HL-60/S4 treated with retinoic acid at 250 ng/mL for 4 days and 3 days (cell line): ENCODE data around the gene ZFYVE26.

Experiments used
- in situ Hi-C: fragments of 300-500 bp; cut with MboI; formaldehyde crosslinking; loops from 2 replicates; pipeline ENCODE4 v1.7.0; 2022; ENCODE audit warnings: low sequenced_read_pairs

ZFYVE26 gene

DNA sequence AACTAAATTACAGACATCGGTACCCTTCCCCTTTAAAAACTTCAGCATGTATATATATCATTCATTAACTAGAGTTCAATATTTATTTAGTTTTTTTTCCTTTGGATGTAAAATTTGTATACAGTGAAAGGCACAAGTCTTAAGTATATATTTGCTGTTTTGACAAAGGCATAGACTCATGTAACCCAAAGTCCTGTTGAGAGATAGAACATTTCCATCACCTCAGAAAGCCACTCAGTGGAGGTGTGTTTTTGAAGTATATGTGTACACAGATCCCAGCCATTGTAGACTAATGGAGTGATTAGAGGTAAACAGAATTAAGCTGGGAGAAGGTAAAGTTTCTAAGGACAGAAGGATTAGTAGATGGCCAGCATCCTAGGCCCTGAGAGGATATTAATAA, 99.3 kb downstream of the ZFYVE26 start:
- in situ Hi-C loops = loop anchor here (25.0 kb wide), 1 partner anchor 280 kb away; no protein-coding TSS in a partner anchor

DNA sequence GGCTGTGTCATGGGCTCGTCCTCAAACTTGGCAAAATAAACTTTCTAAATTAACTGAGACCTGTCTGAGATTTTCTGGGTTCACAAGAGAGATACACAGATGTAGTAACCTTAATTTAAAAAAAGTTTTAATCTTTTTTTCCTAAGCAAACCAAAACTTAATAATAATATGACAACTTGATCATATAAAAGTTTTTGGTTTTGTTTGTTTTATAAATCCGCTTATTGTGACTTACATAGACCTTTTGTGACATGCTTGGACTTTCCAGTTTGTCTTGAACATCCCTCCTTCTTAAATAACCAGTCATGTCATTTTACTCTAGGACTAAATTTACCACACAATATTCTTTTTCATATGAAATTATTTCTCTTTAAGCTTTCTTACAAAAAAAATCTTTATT, 106.2 kb downstream of the ZFYVE26 start:
- in situ Hi-C loops = loop anchor here (25.0 kb wide), 1 partner anchor 273 kb away; no protein-coding TSS in a partner anchor

DNA sequence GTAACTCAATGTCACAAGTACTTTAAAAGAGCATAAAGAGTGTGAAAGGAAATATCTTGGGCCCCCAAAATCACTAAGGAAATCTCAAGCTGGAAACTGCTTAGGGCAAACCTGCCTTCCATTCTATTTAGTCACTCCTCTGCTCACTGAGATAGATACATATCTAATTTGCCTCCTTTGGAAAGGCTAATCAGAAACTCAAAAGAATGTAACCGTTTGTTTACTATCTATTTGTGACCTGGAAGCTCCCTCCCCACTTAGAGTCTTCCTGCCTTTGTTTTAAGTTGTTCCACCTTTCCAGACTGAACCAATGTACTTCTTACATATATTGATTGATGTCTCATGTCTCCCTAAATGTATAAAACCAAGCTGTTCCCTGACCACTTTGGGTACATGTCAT, 106.6 kb downstream of the ZFYVE26 start:
- in situ Hi-C loops = loop anchor here (25.0 kb wide), 1 partner anchor 272 kb away; no protein-coding TSS in a partner anchor

DNA sequence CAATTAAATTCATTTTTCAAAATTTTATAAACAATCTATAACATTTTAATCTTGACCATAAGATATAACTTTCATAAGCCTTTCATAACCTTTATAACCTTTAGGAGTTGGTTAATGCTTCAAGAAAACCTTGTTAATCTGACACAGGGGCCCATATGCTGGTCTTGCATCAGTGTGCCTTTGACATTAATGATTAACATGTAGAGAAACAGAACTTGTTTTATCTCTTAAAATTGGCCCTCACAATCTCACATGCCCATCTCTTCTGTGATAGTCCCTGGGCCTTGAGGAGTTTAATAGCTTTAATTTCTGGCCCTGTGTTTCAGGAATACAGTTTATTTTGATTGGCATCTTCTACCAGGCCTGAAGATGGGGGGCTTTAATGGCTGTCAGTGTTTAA, 107.0 kb downstream of the ZFYVE26 start:
- in situ Hi-C loops = loop anchor here (25.0 kb wide), 1 partner anchor 272 kb away; no protein-coding TSS in a partner anchor

GRCh38 chr14:67705211-67705610, 111.2 kb downstream of the ZFYVE26 start:
- in situ Hi-C loops = loop anchor here (25.0 kb wide), 1 partner anchor 268 kb away; no protein-coding TSS in a partner anchor

DNA sequence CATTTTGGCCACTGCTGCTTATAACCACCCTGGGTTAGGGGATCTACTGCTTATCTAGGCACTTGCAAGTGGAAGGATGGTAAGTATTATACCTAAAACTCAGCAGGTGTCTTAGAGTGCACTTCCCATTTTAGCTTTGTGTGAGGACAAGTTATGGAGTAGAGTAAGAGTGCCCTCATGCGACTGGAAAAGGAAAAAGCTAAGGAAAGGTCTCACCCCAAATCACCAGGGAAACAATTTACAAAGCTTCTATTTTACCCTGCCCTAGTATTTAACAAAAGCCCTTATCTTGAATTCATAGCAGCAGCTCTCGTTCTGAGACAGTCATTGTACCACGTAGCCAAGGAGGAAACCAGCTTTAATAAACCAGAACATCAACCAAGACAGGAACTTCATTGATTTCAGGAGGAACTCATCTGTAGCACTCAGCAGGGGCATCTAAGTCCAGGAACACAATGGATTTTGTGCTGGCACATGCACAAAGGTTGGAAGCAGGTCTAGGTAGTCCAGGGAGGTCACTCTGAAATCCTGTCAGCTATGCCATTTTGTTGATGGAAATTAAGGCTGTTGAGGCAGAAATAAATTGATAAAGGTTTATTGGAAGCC, 111.8 kb downstream of the ZFYVE26 start:
- in situ Hi-C loops = loop anchor here (25.0 kb wide), 1 partner anchor 267 kb away; no protein-coding TSS in a partner anchor

DNA sequence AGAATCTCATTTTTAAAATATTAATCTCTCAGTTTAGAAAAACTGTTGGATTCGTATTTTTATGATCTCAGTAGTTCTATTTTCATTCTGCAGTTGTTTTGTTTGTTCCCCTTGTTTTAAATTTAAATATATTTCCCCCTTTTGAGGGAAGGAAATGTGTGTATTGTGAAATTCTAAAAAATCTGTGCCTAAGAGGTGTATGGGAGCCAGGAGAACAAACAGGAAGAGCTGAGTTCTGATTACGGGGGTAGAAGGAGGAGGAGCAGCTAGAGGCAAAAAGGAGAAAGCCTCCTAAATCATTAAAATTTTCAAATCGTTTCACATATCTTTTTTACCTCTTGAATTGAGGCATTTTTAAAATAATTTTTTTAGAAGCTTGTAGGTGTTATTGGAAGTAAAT, 112.4 kb downstream of the ZFYVE26 start:
- in situ Hi-C loops = loop anchor here (25.0 kb wide), 1 partner anchor 267 kb away; no protein-coding TSS in a partner anchor

- in situ Hi-C loops = loop anchor here (25.0 kb wide), 1 partner anchor 264 kb away; no protein-coding TSS in a partner anchor
Observed at GRCh38 chr14:67701492-67701891, 114.9 kb downstream of the ZFYVE26 start, which contains the start of gene RDH12. TSS of gene RDH12 (plus strand) at chr14:67701886. CDS start at chr14:67722643, 20,757 bp downstream.

DNA sequence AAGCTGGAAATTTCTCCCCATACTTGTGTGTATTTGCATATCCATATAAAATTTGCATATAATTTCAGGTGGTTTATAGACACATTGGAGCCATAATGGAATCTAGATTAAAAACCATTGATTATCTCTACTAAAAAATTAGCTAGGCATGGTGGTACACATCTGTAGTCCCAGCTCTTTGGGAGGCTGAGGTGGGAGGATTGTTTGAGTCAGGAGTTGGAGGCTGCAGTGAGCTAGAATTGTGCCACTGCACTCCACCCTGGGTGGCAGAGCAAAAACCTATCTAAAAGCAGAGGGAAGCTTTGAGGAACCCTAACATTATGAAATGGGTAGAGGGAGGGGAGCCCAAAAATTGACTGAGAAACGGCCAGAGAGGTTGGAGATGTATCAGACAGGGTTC, 118.2 kb downstream of the ZFYVE26 start:
- in situ Hi-C loops = no loop called here

- in situ Hi-C loops = no loop called here
Observed at GRCh38 chr14:67697006-67697405, 119.4 kb downstream of the ZFYVE26 start.
